NCI-H82 treated with DMSO at 0.1 percent for 48 hours (cell line): Measurements from ENCODE around the gene MICA.
"Not testable (repeated sequence)": the region's sequence is repeated elsewhere in the genome, so short reads cannot be mapped to it uniquely, and the experiment has no call there.

Source experiments
- DNase-seq: peaks from one replicate; lab custom pipeline; 2025; ENCODE audit not compliant: unreplicated experiment; lab: John Stamatoyannopoulos, UW

Gene MICA

DNA sequence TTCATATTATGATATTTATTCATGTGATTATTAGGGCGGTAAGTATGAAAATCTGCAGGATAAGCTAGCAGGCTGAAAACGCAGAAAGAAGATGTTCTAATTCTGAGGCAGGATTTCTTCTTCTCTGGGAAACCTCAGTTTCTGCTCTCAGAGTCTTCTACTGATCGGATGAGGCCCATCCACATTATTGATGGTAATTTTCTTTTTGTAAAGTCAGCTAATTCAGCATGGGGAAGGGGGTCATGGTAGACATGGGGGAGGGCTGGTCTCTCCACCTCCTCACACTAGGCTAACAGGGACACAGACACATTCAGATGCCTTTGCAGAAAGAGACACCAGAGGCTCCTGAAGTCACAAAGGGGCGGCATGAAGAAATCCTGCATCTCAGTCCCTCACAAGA is 21.7 kb upstream of the MICA start:
- DNase-seq: no peak

DNA sequence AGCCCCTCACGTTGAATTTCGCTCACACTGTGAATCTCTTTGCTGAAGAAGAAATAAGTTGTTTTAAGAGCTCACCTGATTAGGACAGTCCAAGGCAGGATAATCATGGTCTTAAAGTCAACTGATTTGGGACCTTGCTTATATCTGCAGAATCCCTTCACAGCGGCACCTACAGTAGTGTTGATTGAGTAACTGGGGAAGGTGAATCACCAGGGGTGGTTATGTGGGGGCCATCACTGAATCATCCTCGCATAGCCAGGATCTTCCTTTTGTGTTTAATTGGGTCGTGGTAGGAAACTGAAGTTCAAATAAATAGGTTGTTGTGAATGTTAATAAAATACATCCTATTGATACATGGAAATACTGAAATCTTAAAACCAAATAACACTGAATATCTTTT is 20.2 kb upstream of the MICA start:
- DNase-seq: no peak

DNA sequence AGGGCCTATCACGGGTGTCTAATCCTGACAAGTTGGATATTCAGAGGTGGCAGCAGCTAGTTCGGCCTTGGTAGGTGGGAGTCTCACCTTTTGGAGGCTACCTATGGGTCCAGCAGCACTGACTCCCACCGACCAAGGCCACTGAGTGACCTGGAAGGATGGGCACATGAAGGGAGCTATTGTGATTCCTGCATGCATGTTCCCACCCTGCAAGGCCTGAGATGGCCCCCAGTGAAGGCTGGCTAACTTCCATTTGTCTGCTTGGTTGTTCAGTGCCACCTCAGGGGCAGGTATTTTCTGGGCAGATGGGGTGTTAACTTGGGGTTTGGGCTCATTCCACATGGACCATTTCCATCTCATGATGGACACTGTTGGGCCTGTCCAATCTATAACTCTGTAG is 18.4 kb upstream of the MICA start:
- DNase-seq: no peak

DNA sequence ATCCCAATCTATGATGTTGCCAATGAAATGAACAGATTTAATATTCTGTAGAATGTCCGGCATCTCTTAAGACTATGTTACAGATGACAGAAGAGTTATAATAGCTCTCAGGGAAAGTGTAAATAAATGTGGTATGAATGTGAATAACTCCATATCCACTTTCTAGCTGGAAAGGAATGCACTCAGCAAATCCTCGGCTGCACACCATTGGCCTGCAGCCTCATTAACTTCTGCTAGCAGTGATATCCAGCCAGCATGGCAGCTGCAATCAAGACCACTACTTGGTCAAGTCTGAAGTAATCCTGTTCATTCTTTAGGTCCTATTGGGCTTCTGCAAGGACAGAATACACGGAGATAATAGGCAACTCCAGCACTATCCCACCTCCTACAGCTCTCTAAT is 17.3 kb upstream of the MICA start:
- DNase-seq: no peak

- no peak for DNase-seq
These were observed 16.4 kb upstream of the MICA start for GRCh38 chr6:31386977-31387376.

- not testable (repeated sequence) for DNase-seq
These were observed 14.2 kb upstream of the MICA start for GRCh38 chr6:31388916-31389801.

DNA sequence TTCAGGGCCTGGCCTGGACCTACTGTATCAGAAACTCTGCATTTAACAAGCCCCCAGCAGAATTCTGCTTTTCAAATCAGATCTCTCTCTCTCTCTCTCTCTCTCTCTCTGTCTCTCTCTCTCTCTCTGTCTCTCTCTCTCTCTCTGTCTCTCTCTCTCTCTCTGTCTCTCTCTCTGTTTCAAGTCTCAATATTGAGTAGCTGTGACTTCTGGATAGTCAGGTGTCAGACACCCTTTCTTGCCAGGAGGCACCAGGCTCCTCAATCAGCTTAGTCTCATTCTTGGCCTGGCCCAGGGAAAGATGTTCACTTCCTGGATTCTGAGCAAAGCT is 13.6 kb upstream of the MICA start:
- not testable (repeated sequence) for DNase-seq

GRCh38 chr6:31393932-31394331 is 9.5 kb upstream of the MICA start:
- DNase-seq: no peak

- DNase-seq: no peak
These were observed 9.0 kb upstream of the MICA start for GRCh38 chr6:31394381-31394780.

- DNase-seq: no peak
These were observed 7.6 kb upstream of the MICA start for GRCh38 chr6:31395832-31396231.

DNA sequence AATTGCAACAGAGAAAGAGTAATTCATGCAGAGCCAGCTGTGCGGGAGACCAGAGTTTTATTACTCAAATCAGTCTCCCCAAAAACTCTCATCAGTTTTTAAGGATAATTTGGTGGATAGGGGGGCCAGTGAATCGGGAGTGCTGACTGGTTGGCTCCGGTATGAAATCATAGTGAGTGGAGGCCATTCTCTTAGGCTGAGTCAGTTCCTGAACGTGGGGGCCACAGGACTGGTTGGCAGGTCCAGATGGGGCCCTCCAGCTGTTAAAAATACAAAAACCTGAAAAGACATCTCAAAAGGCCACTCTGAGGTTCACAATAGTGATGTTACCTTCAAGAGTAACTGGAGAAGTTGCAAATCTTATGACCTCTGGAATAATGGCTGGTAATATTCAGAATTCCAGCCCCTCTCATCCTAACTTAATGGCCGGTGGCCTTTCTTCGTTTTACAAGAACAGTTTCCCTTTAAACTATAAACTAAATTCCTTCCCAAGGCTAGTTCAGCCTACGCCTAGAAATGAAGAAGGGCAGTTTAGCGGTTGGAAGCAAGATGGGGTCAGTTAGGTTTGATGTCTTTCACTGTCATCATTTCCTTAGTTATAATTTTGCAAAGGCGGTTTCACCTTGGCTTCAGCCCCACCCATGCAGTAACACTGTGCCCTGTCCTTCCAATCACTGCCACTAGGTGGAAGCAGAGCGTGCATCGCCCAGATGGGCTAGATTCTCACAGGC is 6.8 kb upstream of the MICA start:
- peak; percentile 47 for DNase-seq

DNA sequence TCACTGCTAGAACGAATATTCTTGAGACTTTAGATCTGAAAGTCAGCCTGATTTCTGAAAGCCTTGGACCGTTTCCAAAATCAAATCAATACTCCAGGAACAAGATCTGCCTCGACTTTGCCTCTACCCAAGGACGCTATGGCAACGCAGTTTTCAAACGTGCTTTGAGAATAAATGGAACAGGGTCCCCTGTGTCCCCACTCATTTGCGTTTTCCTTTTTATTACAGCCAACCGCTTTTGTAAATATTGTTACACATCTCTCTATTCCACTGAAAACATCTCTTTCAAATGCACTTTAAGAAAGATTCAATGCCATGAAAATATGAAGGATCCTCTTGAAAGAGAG is 6.3 kb upstream of the MICA start:
- DNase-seq: not testable (repeated sequence)

DNA sequence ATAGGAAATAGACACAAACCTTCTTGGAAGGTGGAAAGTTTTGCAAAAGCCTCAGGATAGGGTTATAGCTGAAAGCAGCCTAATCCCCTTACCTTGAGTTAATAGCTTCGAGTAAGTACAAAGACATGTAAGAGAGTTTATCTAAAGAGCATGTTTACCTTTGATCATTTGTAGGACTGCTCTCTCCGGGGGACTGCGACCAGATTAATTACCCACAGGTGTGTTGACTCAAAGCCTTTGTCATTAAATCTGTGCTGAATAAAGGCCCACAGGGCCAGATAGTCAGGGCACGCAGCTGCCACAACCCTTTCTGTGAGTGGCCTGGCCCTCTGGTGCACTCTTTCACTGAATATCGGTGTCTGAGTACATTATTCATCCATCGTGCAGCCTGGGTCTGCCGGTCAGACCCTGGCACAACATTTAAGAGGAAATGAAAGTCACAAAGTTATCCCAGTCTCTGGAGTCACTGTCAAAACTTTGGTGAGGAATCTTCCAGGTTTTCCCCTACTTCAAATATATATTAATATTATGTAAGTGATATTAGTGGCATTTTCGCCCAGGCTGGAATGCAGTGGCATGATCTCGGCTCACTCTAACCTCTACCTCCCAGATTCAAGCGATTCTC is 5.4 kb upstream of the MICA start:
- DNase-seq: no peak

GRCh38 chr6:31399589-31400466 is 3.6 kb upstream of the MICA start:
- no peak for DNase-seq

DNA sequence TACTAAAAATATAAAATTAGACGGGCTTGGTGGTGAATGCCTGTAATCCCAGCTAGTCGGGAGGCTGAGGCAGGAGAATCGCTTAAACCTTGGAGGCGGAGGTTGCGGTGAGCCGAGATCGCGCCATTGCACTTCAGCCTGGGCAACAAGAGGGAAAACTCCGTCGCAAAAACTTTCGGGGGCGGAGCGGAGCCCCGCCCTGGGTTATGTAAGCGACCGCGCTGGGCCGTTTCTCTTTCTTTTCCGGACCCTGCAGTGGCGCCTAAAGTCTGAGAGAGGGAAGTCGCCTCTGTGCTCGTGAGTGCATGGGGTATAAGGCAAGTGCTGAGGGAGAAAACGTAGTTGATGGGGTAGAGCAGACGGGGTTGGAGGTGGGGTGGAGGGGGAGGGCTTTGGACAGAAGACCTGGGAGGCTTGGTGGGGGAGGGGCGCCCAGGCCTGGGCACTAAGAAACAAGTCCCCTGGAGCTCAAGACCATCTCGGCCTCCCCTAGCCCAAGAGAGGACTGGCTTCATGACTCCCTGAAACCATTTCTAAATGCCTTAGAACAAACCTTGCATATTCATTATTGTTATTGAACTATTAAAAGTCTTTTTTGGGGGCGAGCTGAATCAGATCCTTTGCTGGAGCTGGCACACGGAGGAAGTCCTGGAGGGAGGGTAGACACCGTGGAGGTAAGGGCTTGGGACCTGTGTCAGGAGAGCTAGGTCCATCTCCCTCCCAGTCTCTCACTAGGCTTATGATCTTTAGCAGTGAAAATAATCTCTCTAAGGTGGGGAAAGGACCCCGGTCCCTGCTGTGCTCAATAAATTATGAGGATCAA is 2.7 kb upstream of the MICA start:
- no peak for DNase-seq

DNA sequence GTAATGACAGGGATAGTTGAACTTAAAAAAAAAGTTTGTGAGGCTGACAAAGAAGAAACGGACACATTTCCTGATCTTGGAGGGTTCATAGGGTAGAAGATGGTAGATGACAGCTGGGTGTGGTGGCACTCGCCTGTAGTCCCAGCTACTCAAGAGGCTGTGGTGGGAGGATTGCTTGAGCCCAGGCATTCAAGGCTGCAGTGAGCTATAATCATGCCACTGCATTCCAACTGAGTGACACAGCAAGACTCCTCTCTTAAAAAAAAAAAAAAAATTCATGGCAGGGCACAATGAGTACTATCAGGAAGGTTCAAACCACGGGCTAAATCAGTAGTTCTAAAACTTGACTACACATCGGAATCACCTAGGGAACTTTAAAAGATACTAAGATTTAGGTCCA is 2.0 kb upstream of the MICA start:
- no peak for DNase-seq

- DNase-seq: no peak
These were observed 792 bp upstream of the MICA start for GRCh38 chr6:31402324-31403282.

GRCh38 chr6:31404061-31404364 is 618 bp downstream of the MICA start:
- not testable (repeated sequence) for DNase-seq

DNA sequence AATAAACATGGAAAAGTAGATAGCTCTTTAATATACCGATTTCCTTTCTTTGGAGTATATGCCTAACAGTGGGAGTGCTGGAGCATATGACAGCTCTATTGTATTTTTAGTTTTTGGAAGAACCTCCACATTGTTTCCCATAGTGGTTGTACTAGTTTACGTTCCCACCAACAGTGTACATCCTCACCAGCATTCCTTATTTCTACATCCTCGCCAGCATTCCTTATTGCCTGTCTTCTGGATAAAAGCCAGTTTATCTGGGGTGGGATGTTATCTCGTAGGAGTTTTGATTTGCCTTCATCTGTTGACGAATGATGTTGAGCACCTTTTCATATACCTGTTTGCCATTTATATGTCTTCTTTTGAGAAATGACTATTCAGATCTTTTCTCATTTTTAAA is 2.6 kb downstream of the MICA start:
- no peak for DNase-seq
